Neural cell (in vitro differentiated cells): ENCODE results near the gene IL21R. TPM values are rescaled to one million over a fixed set of nuclear protein-coding genes. Genes with fewer than 3 reads are reported as not detected.

ENCODE experiments used
- H2AFZ ChIP-seq: fragments of 200-600, 300-800 bp; sonication (generic), shearing (Covaris generic); 2 replicates; pipeline ENCODE4 v1.6.0; 2014; ENCODE audit warnings: low read depth, mild to moderate bottlenecking, antibody characterized with exemption, low read length, moderate library complexity
- H3F3A ChIP-seq: fragments of 200-600 bp; shearing (Covaris generic); 2 replicates; pipeline ENCODE4 v1.6.1; 2016; ENCODE audit warnings: mild to moderate bottlenecking, moderate library complexity, mixed read lengths, antibody characterized with exemption, low read length; ENCODE audit not compliant: insufficient read depth, poor library complexity, severe bottlenecking
- H3K27ac ChIP-seq: fragments of 200-600, 300-800 bp; sonication (generic), shearing (Covaris generic); 2 replicates; pipeline ENCODE4 v1.5.1; 2014; ENCODE audit warnings: mild to moderate bottlenecking, low read length, moderate library complexity
- H3K27me3 ChIP-seq: fragments of 300-800, 200-600 bp; sonication (generic), shearing (Covaris generic); 2 replicates; pipeline ENCODE4 v1.6.0; 2014; ENCODE audit warnings: mild to moderate bottlenecking, low read depth, low read length, moderate library complexity; ENCODE audit not compliant: insufficient read depth
- H3K36me3 ChIP-seq: fragments of 300-800, 200-600 bp; sonication (generic), shearing (Covaris generic); 2 replicates; pipeline ENCODE4 v1.5.1; 2014; ENCODE audit warnings: mild to moderate bottlenecking, antibody characterized with exemption, low read length, moderate library complexity; ENCODE audit not compliant: insufficient read depth
- H3K4me2 ChIP-seq: fragments of 300-800, 200-600 bp; sonication (generic), shearing (Covaris generic); 2 replicates; pipeline ENCODE4 v1.6.0; 2014; ENCODE audit warnings: mild to moderate bottlenecking, low read length
- H3K4me3 ChIP-seq: fragments of 300-800, 200-600 bp; sonication (generic), shearing (Covaris generic); 2 replicates; pipeline ENCODE4 v1.5.1; 2014; ENCODE audit warnings: mild to moderate bottlenecking, low read length, moderate library complexity
- H3K79me2 ChIP-seq: fragments of 200-600 bp; shearing (Covaris generic); replicated peaks from 2 replicates; pipeline ENCODE4 v1.6.0; 2014; ENCODE audit warnings: mild to moderate bottlenecking, low read length, moderate library complexity; ENCODE audit not compliant: insufficient read depth
- H3K9ac ChIP-seq: fragments of 300-800, 200-600 bp; sonication (generic), shearing (Covaris generic); 2 replicates; pipeline ENCODE4 v1.6.1; 2016; ENCODE audit warnings: mild to moderate bottlenecking, low read length, mixed read lengths
- H3K9me2 ChIP-seq: fragments of 200-600 bp; shearing (Covaris generic); 2 replicates; pipeline ENCODE4 v1.6.1; 2016; ENCODE audit warnings: mild to moderate bottlenecking, low read length, mixed read lengths; ENCODE audit not compliant: insufficient read depth
- H3K9me3 ChIP-seq: fragments of 200-600, 300-800 bp; sonication (generic), shearing (Covaris generic); 2 replicates; pipeline ENCODE4 v1.6.1; 2016; ENCODE audit warnings: mild to moderate bottlenecking, mixed run types, low read length, moderate library complexity, mixed read lengths
- H4K20me1 ChIP-seq: fragments of 200-600 bp; shearing (Covaris generic); 2 replicates; pipeline ENCODE4 v1.6.1; 2016; ENCODE audit warnings: mild to moderate bottlenecking, mixed run types; ENCODE audit not compliant: insufficient read depth
- EP300 ChIP-seq: fragments of 450-650 bp; conservative IDR thresholded peaks from 2 replicates; pipeline ENCODE4 v1.6.1; 2014; ENCODE audit warnings: antibody characterized with exemption, mild to moderate bottlenecking, moderate library complexity; ENCODE audit not compliant: poor library complexity, severe bottlenecking
- POLR2AphosphoS5 ChIP-seq: IDR thresholded peaks from 2 replicates; pipeline ENCODE4 v1.6.1; 2012
- RAD21 ChIP-seq: fragments of 450-650 bp; conservative IDR thresholded peaks from 2 replicates; pipeline ENCODE4 v1.6.1; 2014; ENCODE audit warnings: antibody characterized with exemption, mild to moderate bottlenecking, moderate library complexity
- REST ChIP-seq: IDR thresholded peaks from 2 replicates; pipeline ENCODE4 v1.6.1; 2012; ENCODE audit warnings: borderline replicate concordance
- SMC3 ChIP-seq: fragments of 450-650 bp; conservative IDR thresholded peaks from 2 replicates; pipeline ENCODE4 v1.6.1; 2014; ENCODE audit warnings: antibody characterized with exemption, mild to moderate bottlenecking, moderate library complexity; ENCODE audit not compliant: poor library complexity
- TAF1 ChIP-seq: IDR thresholded peaks from 2 replicates; pipeline ENCODE4 v1.6.1; 2012; ENCODE audit warnings: low read depth
- polyA plus RNA-seq: library from polyadenylated mRNA; depleted of rRNA; stranded (reverse); fragments of >200 nt; gene quantifications from 2 replicates; pipeline ENCODE4 v1.2.3, GENCODE V29; 2014
- TF ChIP-seq, protein P1 (sequence below): fragments of 450-650 bp; IDR thresholded peaks from 2 replicates; pipeline ENCODE4 v1.5.1; 2014; ENCODE audit warnings: antibody characterized with exemption, mild to moderate bottlenecking, moderate library complexity; ENCODE audit not compliant: poor library complexity, severe bottlenecking

IL21R gene
- polyA plus RNA-seq, 1 donor from 2014 or later, result not detected

GRCh38 chr16:27359051-27359450 is 42.9 kb upstream of the IL21R start:
- TF ChIP-seq SMC3, result no peak
- TF ChIP-seq EP300, result no peak
- no peak for TF ChIP-seq POLR2AphosphoS5
- TF ChIP-seq RAD21, result no peak
- Histone ChIP-seq H3K9me3 (no peaks in the 10 kb centered on the region), H3K79me2 (no peaks in the 10 kb centered on the region), H3K9ac (no peak overlapping the region), H3K27me3 (no peaks in the 10 kb centered on the region), H3K36me3 (no peaks in the 10 kb centered on the region), H3F3A (no peaks in the 10 kb centered on the region), H3K4me3 (no peak overlapping the region), H4K20me1 (no peaks in the 10 kb centered on the region), H3K27ac (no peak overlapping the region), H3K4me2 (no peak overlapping the region), H2AFZ (no peak overlapping the region), H3K9me2 (no peaks in the 10 kb centered on the region)

GRCh38 chr16:27359615-27360014 is 42.4 kb upstream of the IL21R start:
- no peaks in the 10 kb centered on the region for H3K9me3 ChIP-seq
- H3K9ac ChIP-seq, result no peak overlapping the region
- no peaks in the 10 kb centered on the region for H3K9me2 ChIP-seq
- H3K79me2 ChIP-seq, result no peaks in the 10 kb centered on the region
- H3K27ac ChIP-seq, result no peak overlapping the region
- no peak overlapping the region for H3K4me2 ChIP-seq
- TF ChIP-seq, protein P1, sequence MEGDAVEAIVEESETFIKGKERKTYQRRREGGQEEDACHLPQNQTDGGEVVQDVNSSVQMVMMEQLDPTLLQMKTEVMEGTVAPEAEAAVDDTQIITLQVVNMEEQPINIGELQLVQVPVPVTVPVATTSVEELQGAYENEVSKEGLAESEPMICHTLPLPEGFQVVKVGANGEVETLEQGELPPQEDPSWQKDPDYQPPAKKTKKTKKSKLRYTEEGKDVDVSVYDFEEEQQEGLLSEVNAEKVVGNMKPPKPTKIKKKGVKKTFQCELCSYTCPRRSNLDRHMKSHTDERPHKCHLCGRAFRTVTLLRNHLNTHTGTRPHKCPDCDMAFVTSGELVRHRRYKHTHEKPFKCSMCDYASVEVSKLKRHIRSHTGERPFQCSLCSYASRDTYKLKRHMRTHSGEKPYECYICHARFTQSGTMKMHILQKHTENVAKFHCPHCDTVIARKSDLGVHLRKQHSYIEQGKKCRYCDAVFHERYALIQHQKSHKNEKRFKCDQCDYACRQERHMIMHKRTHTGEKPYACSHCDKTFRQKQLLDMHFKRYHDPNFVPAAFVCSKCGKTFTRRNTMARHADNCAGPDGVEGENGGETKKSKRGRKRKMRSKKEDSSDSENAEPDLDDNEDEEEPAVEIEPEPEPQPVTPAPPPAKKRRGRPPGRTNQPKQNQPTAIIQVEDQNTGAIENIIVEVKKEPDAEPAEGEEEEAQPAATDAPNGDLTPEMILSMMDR, result no peak
- TF ChIP-seq RAD21, result no peak
- TF ChIP-seq TAF1, result no peak
- no peaks in the 10 kb centered on the region for H3K36me3 ChIP-seq
- H2AFZ ChIP-seq, result no peak overlapping the region
- H3K4me3 ChIP-seq, result no peak overlapping the region
- no peaks in the 10 kb centered on the region for H3F3A ChIP-seq
- H3K27me3 ChIP-seq, result no peaks in the 10 kb centered on the region
- H4K20me1 ChIP-seq, result no peaks in the 10 kb centered on the region

DNA sequence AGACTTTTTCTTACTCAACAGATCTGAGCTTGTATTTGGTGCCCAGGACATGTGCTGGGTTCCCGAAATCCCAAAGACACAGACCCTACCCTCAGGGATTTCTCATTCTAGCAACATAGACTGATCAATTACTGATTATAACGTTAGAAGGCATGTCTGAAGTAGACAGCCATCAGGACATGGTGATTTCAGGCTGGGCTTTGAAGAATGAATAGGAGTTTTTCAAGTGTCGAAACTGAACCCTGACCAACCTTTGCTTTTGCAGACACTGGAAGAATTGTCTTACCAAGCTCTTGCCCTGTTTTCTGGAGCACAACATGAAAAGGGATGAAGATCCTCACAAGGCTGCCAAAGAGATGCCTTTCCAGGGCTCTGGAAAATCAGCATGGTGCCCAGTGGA is 40.0 kb upstream of the IL21R start:
- H3F3A ChIP-seq, result no peaks in the 10 kb centered on the region
- H3K36me3 ChIP-seq, result no peaks in the 10 kb centered on the region
- no peaks in the 10 kb centered on the region for H3K9me2 ChIP-seq
- H3K4me2 ChIP-seq, result no peak overlapping the region
- H3K4me3 ChIP-seq, result no peak overlapping the region
- no peaks in the 10 kb centered on the region for H3K27me3 ChIP-seq
- H3K9me3 ChIP-seq, result no peaks in the 10 kb centered on the region
- no peak overlapping the region for H3K9ac ChIP-seq
- H2AFZ ChIP-seq, result no peak overlapping the region
- no peak overlapping the region for H3K27ac ChIP-seq
- no peaks in the 10 kb centered on the region for H3K79me2 ChIP-seq
- no peaks in the 10 kb centered on the region for H4K20me1 ChIP-seq
- TF ChIP-seq REST, result no peak
- TF ChIP-seq TAF1, result no peak
- no peak for TF ChIP-seq POLR2AphosphoS5
- no peak for TF ChIP-seq RAD21
